ENCODE measurements around the gene ADD1.

The ADD1 gene

GRCh38 chr4:2873329-2873728 lies 29.7 kb downstream of the ADD1 start:
- Histone ChIP-seq H3K36me3 (ENCODE audit: insufficient read depth, insufficient read length, low read length) (peaks cover 39% of the 10 kb centered on the region), H3K9ac (ENCODE audit: insufficient read length, low read depth) (no peak overlapping the region), H3K4me3 (ENCODE audit: insufficient read length, low read depth) (no peak overlapping the region), H3K4me1 (ENCODE audit: insufficient read depth, insufficient read length) (peaks cover 1% of the 10 kb centered on the region), H3K27me3 (ENCODE audit: insufficient read depth, insufficient read length) (no peaks in the 10 kb centered on the region), H3K9me3 (ENCODE audit: insufficient read depth, low read length) (no peaks in the 10 kb centered on the region)
- no peak for TF ChIP-seq YY1 (IDR thresholded peaks at IDR 0.05; ENCODE audit: insufficient read depth, insufficient read length)
- no peak for TF ChIP-seq ZNF274 (IDR thresholded peaks at IDR 0.05; ENCODE audit: low read depth, low read length)
- TF ChIP-seq SUZ12 (IDR thresholded peaks at IDR 0.05; ENCODE audit: extremely low read depth, insufficient read depth, insufficient read length), result no peak
- no peak for DNase-seq (ENCODE audit: low read depth, low spot score)

- Histone ChIP-seq H3K9ac (ENCODE audit: insufficient read length, low read depth) (no peak overlapping the region), H3K4me3 (ENCODE audit: insufficient read length, low read depth) (no peak overlapping the region), H3K4me1 (ENCODE audit: insufficient read depth, insufficient read length) (no peaks in the 10 kb centered on the region), H3K27me3 (ENCODE audit: insufficient read depth, insufficient read length) (no peaks in the 10 kb centered on the region), H3K9me3 (ENCODE audit: insufficient read depth, low read length) (no peaks in the 10 kb centered on the region), H3K36me3 (ENCODE audit: insufficient read depth, insufficient read length, low read length) (peaks cover 45% of the 10 kb centered on the region)
- TF ChIP-seq ZNF274 (IDR thresholded peaks at IDR 0.05; ENCODE audit: low read depth, low read length), result no peak
- TF ChIP-seq YY1 (IDR thresholded peaks at IDR 0.05; ENCODE audit: insufficient read depth, insufficient read length), result no peak
- TF ChIP-seq SUZ12 (IDR thresholded peaks at IDR 0.05; ENCODE audit: extremely low read depth, insufficient read depth, insufficient read length), result no peak
- DNase-seq (ENCODE audit: low read depth, low spot score), result no peak
Measured at GRCh38 chr4:2874861-2875260, 31.2 kb downstream of the ADD1 start.

- Histone ChIP-seq H3K36me3 (ENCODE audit: insufficient read depth, insufficient read length, low read length) (peaks cover 48% of the 10 kb centered on the region), H3K4me3 (ENCODE audit: insufficient read length, low read depth) (no peak overlapping the region), H3K4me1 (ENCODE audit: insufficient read depth, insufficient read length) (no peaks in the 10 kb centered on the region), H3K27me3 (ENCODE audit: insufficient read depth, insufficient read length) (no peaks in the 10 kb centered on the region), H3K9me3 (ENCODE audit: insufficient read depth, low read length) (no peaks in the 10 kb centered on the region), H3K9ac (ENCODE audit: insufficient read length, low read depth) (no peak overlapping the region)
- TF ChIP-seq SUZ12 (IDR thresholded peaks at IDR 0.05; ENCODE audit: extremely low read depth, insufficient read depth, insufficient read length) (no peak), ZNF274 (IDR thresholded peaks at IDR 0.05; ENCODE audit: low read depth, low read length) (no peak), YY1 (IDR thresholded peaks at IDR 0.05; ENCODE audit: insufficient read depth, insufficient read length) (no peak)
- no peak for DNase-seq (ENCODE audit: low read depth, low spot score)
Measured at GRCh38 chr4:2875556-2875955, 31.9 kb downstream of the ADD1 start.

GRCh38 chr4:2878346-2878745 lies 34.7 kb downstream of the ADD1 start:
- DNase-seq (ENCODE audit: low read depth, low spot score), result no peak
- no peak for TF ChIP-seq ZNF274 (IDR thresholded peaks at IDR 0.05; ENCODE audit: low read depth, low read length)
- TF ChIP-seq YY1 (IDR thresholded peaks at IDR 0.05; ENCODE audit: insufficient read depth, insufficient read length), result no peak
- TF ChIP-seq SUZ12 (IDR thresholded peaks at IDR 0.05; ENCODE audit: extremely low read depth, insufficient read depth, insufficient read length), result no peak
- H3K4me1 ChIP-seq (ENCODE audit: insufficient read depth, insufficient read length), result no peaks in the 10 kb centered on the region
- no peaks in the 10 kb centered on the region for H3K27me3 ChIP-seq (ENCODE audit: insufficient read depth, insufficient read length)
- H3K4me3 ChIP-seq (ENCODE audit: insufficient read length, low read depth), result no peak overlapping the region
- H3K9ac ChIP-seq (ENCODE audit: insufficient read length, low read depth), result no peak overlapping the region
- H3K9me3 ChIP-seq (ENCODE audit: insufficient read depth, low read length), result no peaks in the 10 kb centered on the region
- H3K36me3 ChIP-seq (ENCODE audit: insufficient read depth, insufficient read length, low read length), result peaks cover 54% of the 10 kb centered on the region

- H3K36me3 ChIP-seq (ENCODE audit: insufficient read depth, insufficient read length, low read length), result peaks cover 55% of the 10 kb centered on the region
- no peak for TF ChIP-seq SUZ12 (IDR thresholded peaks at IDR 0.05; ENCODE audit: extremely low read depth, insufficient read depth, insufficient read length)
- TF ChIP-seq ZNF274 (IDR thresholded peaks at IDR 0.05; ENCODE audit: low read depth, low read length), result no peak
- TF ChIP-seq YY1 (IDR thresholded peaks at IDR 0.05; ENCODE audit: insufficient read depth, insufficient read length), result no peak
Measured at GRCh38 chr4:2879026-2879425, 35.4 kb downstream of the ADD1 start.

GRCh38 chr4:2881431-2881830 lies 37.8 kb downstream of the ADD1 start:
- no peak overlapping the region for H3K9ac ChIP-seq (ENCODE audit: insufficient read length, low read depth)
- no peaks in the 10 kb centered on the region for H3K27me3 ChIP-seq (ENCODE audit: insufficient read depth, insufficient read length)
- no peaks in the 10 kb centered on the region for H3K9me3 ChIP-seq (ENCODE audit: insufficient read depth, low read length)
- DNase-seq (ENCODE audit: low read depth, low spot score), result no peak
- no peaks in the 10 kb centered on the region for H3K4me1 ChIP-seq (ENCODE audit: insufficient read depth, insufficient read length)
- H3K36me3 ChIP-seq (ENCODE audit: insufficient read depth, insufficient read length, low read length), result peaks cover 65% of the 10 kb centered on the region
- TF ChIP-seq YY1 (IDR thresholded peaks at IDR 0.05; ENCODE audit: insufficient read depth, insufficient read length) (no peak), SUZ12 (IDR thresholded peaks at IDR 0.05; ENCODE audit: extremely low read depth, insufficient read depth, insufficient read length) (no peak), ZNF274 (IDR thresholded peaks at IDR 0.05; ENCODE audit: low read depth, low read length) (no peak)
- H3K4me3 ChIP-seq (ENCODE audit: insufficient read length, low read depth), result no peak overlapping the region

More at GRCh38 chr4:2879026-2879425, 35.4 kb downstream of the ADD1 start:
- Histone ChIP-seq H3K4me1 (ENCODE audit: insufficient read depth, insufficient read length) (no peaks in the 10 kb centered on the region), H3K9ac (ENCODE audit: insufficient read length, low read depth) (no peak overlapping the region), H3K27me3 (ENCODE audit: insufficient read depth, insufficient read length) (no peaks in the 10 kb centered on the region), H3K4me3 (ENCODE audit: insufficient read length, low read depth) (no peak overlapping the region), H3K9me3 (ENCODE audit: insufficient read depth, low read length) (no peaks in the 10 kb centered on the region)
- DNase-seq (ENCODE audit: low read depth, low spot score), result no peak

- Histone ChIP-seq H3K27me3 (ENCODE audit: insufficient read depth, insufficient read length) (no peaks in the 10 kb centered on the region), H3K4me3 (ENCODE audit: insufficient read length, low read depth) (no peak overlapping the region), H3K4me1 (ENCODE audit: insufficient read depth, insufficient read length) (no peaks in the 10 kb centered on the region), H3K9ac (ENCODE audit: insufficient read length, low read depth) (no peak overlapping the region), H3K36me3 (ENCODE audit: insufficient read depth, insufficient read length, low read length) (peaks cover 69% of the 10 kb centered on the region), H3K9me3 (ENCODE audit: insufficient read depth, low read length) (no peaks in the 10 kb centered on the region)
- peak; percentile 43 for DNase-seq (ENCODE audit: low read depth, low spot score)
- TF ChIP-seq YY1 (IDR thresholded peaks at IDR 0.05; ENCODE audit: insufficient read depth, insufficient read length) (no peak), ZNF274 (IDR thresholded peaks at IDR 0.05; ENCODE audit: low read depth, low read length) (no peak), SUZ12 (IDR thresholded peaks at IDR 0.05; ENCODE audit: extremely low read depth, insufficient read depth, insufficient read length) (no peak)
Measured at GRCh38 chr4:2882341-2882740, 38.7 kb downstream of the ADD1 start.

Data from NT2/D1 (cell line).